Testis (tissue), 5 donors: ENCODE data around the gene TTLL9. TPM values are rescaled to one million over a fixed set of nuclear protein-coding genes. Genes with fewer than 3 reads are reported as not detected.

Source experiments
- DNase-seq: peaks from one replicate; pipeline ENCODE4 v3.0.0-alpha.2; 2019
- H3K27ac ChIP-seq, 2 donors: fragments of 200-600 bp; sonication (generic); one replicate each; pipeline ENCODE4 v1.5.1; 2019
- H3K27me3 ChIP-seq: fragments of 200-600 bp; sonication (generic); one replicate; pipeline ENCODE4 v1.5.1; 2019
- H3K36me3 ChIP-seq: fragments of 200-600 bp; sonication (generic); one replicate; pipeline ENCODE4 v1.5.1; 2017; ENCODE audit warnings: low read depth; ENCODE audit errors: missing control alignments
- H3K4me1 ChIP-seq: fragments of 200-600 bp; sonication (generic); one replicate; pipeline ENCODE4 v1.5.1; 2019
- H3K4me3 ChIP-seq, 2 donors: fragments of 200-600 bp; sonication (generic); one replicate each; pipeline ENCODE4 v1.5.1; 2017 to 2019
- H3K9me3 ChIP-seq: fragments of 200-600 bp; sonication (generic); one replicate; pipeline ENCODE4 v1.5.1; 2017
- CTCF ChIP-seq, 3 experiments: fragments of 450-650 bp in 2 of 3; fragments of 200-600 bp in 1 of 3; sonication (generic) in 1 of 3; IDR thresholded peaks; one replicate each; pipeline ENCODE4 v1.5.1; 2016 to 2019; ENCODE audit warnings: antibody characterized with exemption in 3 of 3, mild to moderate bottlenecking in 2 of 3, moderate library complexity in 1 of 3
- POLR2A ChIP-seq: fragments of 450-650 bp; IDR thresholded peaks from one replicate; pipeline ENCODE4 v1.6.1; 2017; ENCODE audit warnings: antibody characterized with exemption, mild to moderate bottlenecking, moderate library complexity
- WGBS, 2 donors: methylation state at CpG; one replicate each; pipeline ENCODE4 v1.1.5; 2018; 5-methylcytosine and 5-hydroxymethylcytosine counted together
- intact Hi-C: fragments of 100-400 bp; cut with DNase I; formaldehyde crosslinking; loops from one replicate; pipeline ENCODE4 v1.15.1; 2023; ENCODE audit warnings: low total_unique reads
- long read RNA-seq, 2 donors: transcript quantifications; one replicate each; lab custom pipeline, GENCODE V29; 2026
- polyA plus RNA-seq: library from polyadenylated mRNA; stranded (reverse); fragments of 350-450 nt; fragmentation: Illumina TruSeq; extraction: RNeasy Lipid Tissue Mini Kit (QIAGEN cat#74804); gene quantifications from one replicate; pipeline ENCODE4 v1.2.3, GENCODE V29; 2014; ENCODE audit warnings: low read depth, low replicate concordance; ENCODE audit not compliant: insufficient read depth
- total RNA-seq, 2 donors: library from RNA; depleted of rRNA; stranded (reverse); fragments of >200 nt; gene quantifications; one replicate each; pipeline ENCODE4 v1.2.3, GENCODE V29; 2016

TTLL9 gene
- total RNA-seq (10 to 100 TPM in 1 of 2 donors, 1 to 10 TPM in 1; 8.7 to 19.1 TPM), polyA plus RNA-seq (32.7 TPM)
- long read RNA-seq, donor 1, partial matches to known transcripts: 58 of 58 reads
- long read RNA-seq, donor 1, other reads (novel, unspliced or antisense): 0 of 58 reads
- long read RNA-seq, donor 2: 0 reads

GRCh38 chr20:31869942-31870725, at the start of gene TTLL9, which contains the start of gene DUSP15:
TSS of gene TTLL9 (plus strand) at chr20:31870634. CDS start at chr20:31871127, 493 bp downstream.
TSS of gene DUSP15 (minus strand) at chr20:31870527. CDS start at chr20:31870337, 190 bp downstream.
- Histone ChIP-seq H3K4me3 (peak within 1 kb of the TSS; percentile 72 to 81), H3K27me3 (no peaks in the 10 kb centered on the region), H3K4me1 (peaks cover 23% of the 10 kb centered on the region), H3K9me3 (no peaks in the 10 kb centered on the region), H3K36me3 (no peaks in the 10 kb centered on the region), H3K27ac (peak within 1 kb of the TSS; percentile 40 to 84)
- intact Hi-C loops: loop anchor here (5.0 kb wide), 1 partner anchor 82 kb away; the partner anchor contains the start of gene PDRG1
- WGBS, 2 donors: 1 to 2% methylated on average over 10 to 46 of the region's 80 CpGs
- peak; percentile 72 for DNase-seq
- TF ChIP-seq CTCF (IDR thresholded peaks at IDR 0.05): no peak
- TF ChIP-seq POLR2A: no peak

GRCh38 chr20:31821427-31821826, 49.0 kb upstream of the TTLL9 start:
- Histone ChIP-seq H3K9me3 (no peaks in the 10 kb centered on the region), H3K27me3 (no peaks in the 10 kb centered on the region), H3K36me3 (no peaks in the 10 kb centered on the region), H3K4me1 (peaks cover 10% of the 10 kb centered on the region), H3K4me3 (no peak overlapping the region), H3K27ac (no peak overlapping the region)
- 49 to 75% methylated on average over 5 of the region's 5 CpGs for WGBS, 2 donors
- TF ChIP-seq CTCF (IDR thresholded peaks at IDR 0.05) (no peak), POLR2A (no peak)
- no peak for DNase-seq
- intact Hi-C loops: loop anchor here (10.0 kb wide), 1 partner anchor 133 kb away; the partner anchor contains the start of gene PDRG1

- no peaks in the 10 kb centered on the region for H3K36me3 ChIP-seq
- H3K4me1 ChIP-seq: peaks cover 10% of the 10 kb centered on the region
- H3K27ac ChIP-seq: no peak overlapping the region
- 4 to 7% methylated on average over 27 to 29 of the region's 29 CpGs for WGBS, 2 donors
- DNase-seq: peak; percentile 85
- intact Hi-C loops: loop anchor here (10.0 kb wide), 1 partner anchor 132 kb away; the partner anchor contains the start of gene PDRG1
- H3K9me3 ChIP-seq: no peaks in the 10 kb centered on the region
- peak; percentile 98 to 100 (median 99) for TF ChIP-seq CTCF (IDR thresholded peaks at IDR 0.05)
- TF ChIP-seq POLR2A: no peak
- H3K27me3 ChIP-seq: no peaks in the 10 kb centered on the region
- H3K4me3 ChIP-seq: no peak overlapping the region
Observed at GRCh38 chr20:31822421-31823330, 47.8 kb upstream of the TTLL9 start.

GRCh38 chr20:31823360-31824124, 46.9 kb upstream of the TTLL9 start:
- no peak for DNase-seq
- H3K4me3 ChIP-seq: no peak overlapping the region
- no peaks in the 10 kb centered on the region for H3K9me3 ChIP-seq
- H3K27ac ChIP-seq: no peak overlapping the region
- intact Hi-C loops: loop anchor here (10.0 kb wide), 1 partner anchor 131 kb away; the partner anchor contains the start of gene PDRG1
- TF ChIP-seq POLR2A: no peak
- TF ChIP-seq CTCF (IDR thresholded peaks at IDR 0.05): no peak
- WGBS, 2 donors: 47% methylated on average over 10 to 14 of the region's 14 CpGs
- no peaks in the 10 kb centered on the region for H3K27me3 ChIP-seq
- peaks cover 10% of the 10 kb centered on the region for H3K4me1 ChIP-seq
- H3K36me3 ChIP-seq: no peaks in the 10 kb centered on the region
